NCI-H1092 (cell line): ENCODE data around the gene PDZD2.
A peak's percentile ranks its signal among the peaks of the same experiment; 100 is the strongest.
"Not testable (repeated sequence)": the region's sequence is repeated elsewhere in the genome, so short reads cannot be mapped to it uniquely, and the experiment has no call there.

Source experiments
- DNase-seq: peaks from one replicate; lab custom pipeline; 2025; lab: John Stamatoyannopoulos, UW

Gene PDZD2

DNA sequence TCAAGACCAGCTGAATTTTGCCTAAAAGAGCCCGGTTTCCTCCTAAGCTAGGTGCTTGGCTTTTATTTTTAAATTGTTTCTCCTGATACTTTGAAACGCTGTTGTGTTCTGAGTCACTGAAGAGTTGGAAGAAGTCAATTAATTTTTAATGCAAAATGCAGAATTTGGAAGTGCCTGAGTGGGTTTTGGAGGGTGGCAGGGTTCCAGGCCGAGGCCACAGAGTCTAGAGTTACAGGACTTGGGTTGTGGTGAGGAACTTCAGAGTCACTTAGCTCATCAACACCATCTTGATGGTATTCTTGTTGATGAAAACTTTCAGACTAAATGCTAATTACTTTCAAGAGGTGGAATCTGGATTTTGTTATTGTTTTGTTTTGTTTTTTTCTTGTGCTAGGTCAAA lies 130.6 kb downstream of the PDZD2 start:
- DNase-seq: no peak

DNA sequence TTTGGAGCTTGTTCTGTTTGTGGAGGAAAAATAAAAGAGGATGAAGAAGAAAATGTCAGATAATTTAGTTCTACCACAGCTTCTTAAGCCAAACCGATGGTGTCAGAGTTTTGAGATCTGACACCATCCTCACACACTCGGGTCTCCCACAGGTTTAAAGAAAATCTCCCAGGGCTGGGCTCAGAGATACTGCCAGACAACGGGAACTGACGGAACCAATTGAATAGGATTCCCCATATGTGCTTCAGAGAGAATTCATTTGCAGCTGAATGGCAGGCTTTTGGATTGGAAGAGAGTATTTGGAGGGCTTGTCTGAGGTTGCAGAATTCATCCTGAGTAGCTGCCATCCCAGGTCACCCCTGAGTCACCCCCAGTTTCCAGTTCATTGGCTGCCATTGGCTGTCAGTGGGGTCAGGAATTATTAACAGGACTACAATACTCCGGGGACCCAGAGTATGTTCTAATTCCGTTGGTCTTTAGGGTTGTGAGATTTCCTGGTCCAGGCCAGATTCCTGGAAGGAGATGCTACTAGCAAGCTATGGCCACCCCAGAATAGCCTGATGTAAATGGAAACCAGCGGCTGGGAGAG lies 131.3 kb downstream of the PDZD2 start:
- no peak for DNase-seq

DNA sequence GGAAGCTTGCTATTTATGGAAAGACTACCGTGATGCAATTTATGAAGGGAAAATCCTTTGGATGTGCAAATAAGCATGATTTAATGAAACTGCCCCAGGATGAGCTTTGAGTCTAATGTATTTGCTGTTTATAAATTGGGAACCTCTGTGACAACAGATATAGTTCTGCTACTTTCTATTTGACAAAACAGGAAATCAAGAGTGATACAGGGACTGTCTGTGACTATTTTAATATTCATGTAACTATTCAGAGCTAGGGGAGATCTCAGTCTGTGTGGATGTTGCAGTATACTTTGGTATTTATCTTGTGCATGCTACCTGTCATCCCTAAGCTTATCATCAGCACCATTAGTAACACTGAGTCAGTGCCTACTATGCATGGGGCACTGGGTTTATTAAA lies 132.1 kb downstream of the PDZD2 start:
- no peak for DNase-seq

DNA sequence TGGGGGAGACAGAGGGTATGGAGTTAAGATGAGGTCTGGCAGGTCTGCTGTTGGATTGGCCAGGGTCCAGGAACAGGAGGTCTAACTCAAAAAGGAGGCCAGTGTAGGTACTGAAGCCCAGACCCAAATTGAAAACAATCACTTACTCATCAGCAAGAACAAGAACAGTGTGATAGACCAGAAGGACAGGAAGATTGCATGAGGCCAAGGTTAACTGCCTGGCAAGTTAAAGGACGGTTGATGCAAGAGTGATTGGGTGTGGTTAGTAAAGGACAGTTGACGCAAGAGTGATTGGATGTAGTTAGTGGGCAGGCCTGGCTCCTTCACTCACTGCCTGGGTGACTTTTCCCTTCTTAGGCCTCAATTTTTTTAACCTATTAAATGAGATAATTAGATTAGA lies 132.6 kb downstream of the PDZD2 start:
- no peak for DNase-seq

DNA sequence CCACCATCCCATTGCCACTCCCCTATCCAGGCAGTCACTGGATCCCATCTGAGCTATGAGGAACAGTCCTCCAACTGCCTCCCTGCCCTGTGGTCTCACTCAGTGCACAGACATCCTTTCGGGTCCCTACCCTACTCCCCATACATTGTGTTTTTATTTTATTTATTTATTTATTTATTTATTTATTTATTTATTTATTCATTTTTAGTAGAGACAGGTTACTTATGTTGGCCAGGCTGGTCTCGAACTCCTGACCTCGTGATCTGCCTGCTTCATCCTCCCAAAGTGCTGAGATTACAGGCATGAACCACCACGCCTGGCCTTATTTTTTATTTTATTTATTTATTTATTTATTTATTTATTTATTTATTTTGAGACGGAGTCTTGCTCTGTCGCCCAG lies 137.4 kb downstream of the PDZD2 start:
- DNase-seq: not testable (repeated sequence)

DNA sequence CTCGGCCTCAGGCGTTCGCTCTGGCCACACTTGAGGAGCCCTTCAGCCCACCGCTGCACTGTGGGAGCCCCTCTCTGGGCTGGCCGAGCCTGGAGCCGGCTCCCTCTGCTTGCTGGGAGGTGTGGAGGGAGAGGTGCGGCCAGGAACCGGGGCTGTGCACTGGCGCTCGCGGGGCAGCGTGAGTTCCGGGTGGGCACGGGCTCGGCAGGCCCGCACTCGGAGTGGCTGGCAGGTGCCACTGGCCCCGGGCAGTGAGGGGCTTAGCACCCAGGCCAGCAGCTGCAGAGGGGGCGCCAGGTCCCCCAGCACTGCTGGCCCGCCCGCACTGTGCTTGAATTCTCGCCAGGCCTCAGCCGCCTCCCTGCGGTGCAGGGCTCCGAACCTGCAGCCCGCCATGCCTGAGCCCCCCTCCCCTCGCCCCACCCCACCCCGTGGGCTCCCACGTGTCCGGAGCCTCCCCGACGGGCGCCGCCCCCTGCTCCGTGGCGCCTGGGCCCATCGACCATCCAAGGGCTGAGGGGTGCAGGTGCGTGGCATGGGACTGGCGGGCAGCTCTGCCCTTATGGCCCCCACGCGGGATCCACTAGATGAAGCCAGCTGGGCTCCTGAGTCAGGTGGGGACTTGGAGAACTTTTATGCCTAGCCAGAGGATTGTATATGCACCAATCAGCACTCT lies 138.2 kb downstream of the PDZD2 start:
- DNase-seq: no peak

DNA sequence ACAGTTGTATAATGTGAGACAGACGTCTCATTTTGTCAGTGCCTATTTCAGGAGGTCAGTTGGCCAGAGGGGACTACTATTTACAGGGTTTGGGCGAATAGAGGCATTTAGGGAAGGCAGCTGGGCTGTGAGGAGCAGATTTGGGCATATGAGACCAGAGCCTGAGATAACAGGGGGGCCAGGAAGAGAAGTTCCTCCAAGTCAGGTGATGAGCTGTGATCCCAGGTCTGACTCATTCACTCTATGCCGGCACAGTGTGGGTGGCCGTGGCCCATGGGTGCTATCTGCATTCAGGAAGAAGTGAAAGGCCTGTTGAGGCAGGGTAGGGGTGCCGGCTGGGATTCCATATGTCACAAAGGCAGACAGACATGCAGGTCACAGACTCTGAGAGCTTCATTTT lies 142.8 kb downstream of the PDZD2 start:
- no peak for DNase-seq

DNA sequence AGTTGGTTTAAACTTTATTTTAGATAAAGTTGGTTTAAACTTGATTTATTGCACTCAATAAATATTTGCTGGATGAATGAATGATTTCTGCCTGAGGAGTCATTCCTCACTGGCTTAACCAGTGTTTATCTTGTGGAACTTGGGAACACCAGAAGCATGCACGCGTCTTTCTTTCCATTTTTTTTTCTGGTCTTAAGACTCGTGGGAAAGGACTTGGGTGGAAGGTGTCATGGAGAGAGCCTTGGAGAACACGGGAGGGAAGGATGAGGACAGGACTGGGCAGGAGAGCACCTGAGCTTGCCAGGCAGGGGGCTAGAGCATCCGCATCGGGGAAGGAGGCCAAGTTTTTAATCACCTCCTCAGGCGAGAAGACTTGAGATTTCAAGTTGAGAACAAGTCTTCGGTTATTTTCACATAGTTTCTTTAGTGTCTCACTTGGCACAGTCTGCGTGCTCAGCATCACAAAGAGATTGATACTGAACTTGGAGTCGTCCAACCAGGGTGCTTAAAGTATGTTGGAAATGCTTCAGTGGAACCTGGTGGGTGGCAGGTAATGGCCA lies 144.2 kb downstream of the PDZD2 start:
- DNase-seq: no peak

DNA sequence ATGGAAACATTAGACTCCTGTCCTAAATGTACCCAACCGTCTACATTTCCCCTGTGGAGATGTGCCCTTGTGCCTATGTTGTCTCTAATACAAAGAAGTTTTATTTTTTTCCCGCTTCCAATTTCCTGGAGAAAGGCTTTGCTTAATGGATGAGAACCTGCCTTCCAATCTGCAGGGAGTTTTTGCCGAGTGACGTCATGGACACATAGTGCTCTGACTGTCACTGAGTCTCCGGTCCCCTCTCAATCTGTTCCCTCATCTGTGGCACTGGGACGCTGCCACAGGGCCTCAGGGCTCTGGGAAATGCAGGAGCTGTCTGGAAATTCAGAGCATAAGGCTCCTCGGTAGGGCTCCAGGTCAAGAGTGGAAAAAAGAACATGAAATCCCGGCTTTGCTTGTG lies 144.8 kb downstream of the PDZD2 start:
- DNase-seq: no peak

DNA sequence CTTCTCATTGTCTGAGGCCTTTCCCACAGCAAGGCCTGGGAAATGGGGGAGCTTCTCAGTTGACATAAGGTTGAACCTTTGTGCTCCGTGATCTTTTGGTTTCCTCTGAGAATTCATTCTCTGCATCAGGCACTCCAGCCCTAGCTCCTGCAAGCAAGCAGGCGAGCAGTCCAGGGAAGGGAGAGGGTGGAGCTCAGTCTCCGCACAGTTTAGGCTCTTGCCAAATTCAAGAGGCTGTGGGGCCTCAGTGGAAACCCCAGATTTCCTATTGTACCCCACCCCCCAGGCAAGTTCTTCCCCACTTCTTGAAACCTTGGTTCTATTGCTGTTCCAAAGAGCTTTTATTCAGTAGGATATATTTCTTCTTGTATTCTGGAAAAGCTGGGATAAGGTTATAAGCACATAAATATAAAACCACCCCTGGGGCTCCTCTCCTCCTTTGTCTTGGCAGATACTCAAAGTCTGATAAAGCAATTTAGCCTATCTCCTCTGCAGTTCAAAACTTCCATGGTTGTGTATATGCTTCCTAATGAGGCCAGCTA lies 147.2 kb downstream of the PDZD2 start:
- no peak for DNase-seq

DNA sequence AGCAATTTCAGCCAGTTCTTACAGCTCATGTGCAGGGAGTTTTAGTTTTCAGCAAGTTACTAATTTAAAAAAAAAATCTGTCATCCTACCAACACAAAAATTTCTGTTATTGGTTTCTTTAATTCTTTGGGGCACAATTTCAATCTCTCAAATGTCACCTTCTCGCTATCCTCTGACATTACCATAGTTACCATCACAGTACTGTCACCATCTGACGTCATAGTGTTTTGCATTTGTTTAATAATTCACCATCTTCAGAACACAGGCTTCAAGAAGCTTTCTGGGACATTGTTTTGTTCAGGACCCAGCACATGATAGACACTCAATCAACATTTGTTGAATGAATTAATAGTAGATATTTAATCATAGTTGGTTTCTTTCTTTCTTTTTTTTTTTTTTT lies 155.1 kb downstream of the PDZD2 start:
- DNase-seq: no peak

DNA sequence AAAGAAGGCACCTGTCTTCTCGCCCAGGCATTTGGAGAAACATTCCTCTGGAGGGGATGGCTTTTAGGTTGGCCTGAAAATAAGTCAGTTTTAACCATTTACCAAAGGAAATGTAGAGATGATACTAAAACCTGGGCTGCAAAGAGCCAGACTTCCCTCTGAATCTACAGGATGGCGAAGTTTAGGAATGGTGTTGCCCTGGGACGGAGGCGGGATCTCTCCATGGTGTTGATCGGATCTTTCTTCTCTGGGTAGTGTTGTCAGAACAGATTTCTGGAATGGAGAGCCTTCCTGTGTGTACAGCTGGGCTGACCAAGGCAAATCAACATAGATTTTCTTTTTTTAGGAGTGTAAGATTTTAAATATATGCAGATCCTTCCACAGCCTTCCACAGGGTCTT lies 159.2 kb downstream of the PDZD2 start:
- DNase-seq: no peak

DNA sequence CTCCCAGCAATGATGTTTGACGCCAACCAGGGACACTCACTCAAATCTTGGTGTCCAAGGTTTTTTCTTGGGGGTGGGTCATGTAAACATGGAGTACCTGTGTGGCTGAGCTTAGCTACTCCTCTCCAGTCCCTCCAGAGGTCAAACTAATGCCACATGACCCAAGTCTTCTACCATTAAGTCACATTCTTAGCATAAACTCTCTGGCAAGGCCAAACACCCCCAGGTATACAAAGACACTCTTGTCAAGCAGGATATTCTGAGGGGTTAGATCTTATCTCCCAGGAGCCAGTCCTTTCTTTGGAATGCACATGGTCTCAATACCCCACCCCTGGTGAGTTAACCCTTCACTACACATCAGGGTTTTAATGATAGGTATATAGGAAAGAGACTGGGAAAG lies 161.4 kb downstream of the PDZD2 start:
- no peak for DNase-seq

DNA sequence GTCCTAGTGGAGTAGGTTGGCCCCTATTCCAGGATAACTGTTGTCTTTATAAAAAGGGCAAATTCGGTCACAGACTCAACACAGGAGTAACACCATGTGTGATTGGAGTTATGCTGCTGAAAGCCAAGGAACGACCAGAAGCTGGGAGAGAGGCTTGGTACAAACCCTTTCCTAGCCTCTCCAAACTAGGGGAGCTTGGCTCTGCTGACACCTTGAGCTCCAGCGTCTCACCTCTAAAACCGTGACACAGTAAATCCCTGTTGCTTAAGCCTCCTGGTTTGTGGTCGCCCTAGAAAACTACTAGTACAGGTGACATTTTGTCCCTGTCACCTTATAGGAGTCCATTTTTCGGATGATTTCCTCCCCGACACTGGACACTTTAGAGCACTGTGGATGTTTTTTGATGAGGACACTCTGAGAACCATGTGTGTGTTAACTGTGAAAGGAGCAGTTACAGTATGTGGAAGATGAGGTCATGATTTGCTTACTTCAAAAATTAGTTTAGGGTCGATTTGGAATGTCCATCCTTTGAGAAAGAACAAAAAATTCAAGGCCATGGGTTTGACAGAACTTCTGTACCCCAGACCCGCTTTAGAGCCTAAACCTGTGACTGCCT lies 167.0 kb downstream of the PDZD2 start:
- DNase-seq: no peak

DNA sequence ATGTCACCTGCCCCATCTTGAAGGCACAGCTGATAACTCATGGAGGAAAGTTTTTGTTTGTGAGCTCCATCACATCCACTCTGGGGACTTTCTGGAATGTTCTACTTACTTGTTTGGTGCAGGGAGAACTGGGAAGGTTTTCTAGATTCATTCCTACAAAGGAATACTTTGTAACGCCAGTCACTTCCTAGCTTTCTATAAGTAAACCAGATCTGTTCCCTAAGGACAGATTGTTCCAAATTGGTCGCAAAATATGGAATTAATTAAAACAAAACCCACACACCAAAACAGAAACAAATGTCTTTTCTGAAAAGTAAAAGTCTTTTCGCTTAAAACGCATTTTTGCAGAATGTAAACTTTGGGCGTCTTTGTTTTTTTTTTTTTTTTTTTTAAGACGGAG lies 167.6 kb downstream of the PDZD2 start:
- DNase-seq: no peak

DNA sequence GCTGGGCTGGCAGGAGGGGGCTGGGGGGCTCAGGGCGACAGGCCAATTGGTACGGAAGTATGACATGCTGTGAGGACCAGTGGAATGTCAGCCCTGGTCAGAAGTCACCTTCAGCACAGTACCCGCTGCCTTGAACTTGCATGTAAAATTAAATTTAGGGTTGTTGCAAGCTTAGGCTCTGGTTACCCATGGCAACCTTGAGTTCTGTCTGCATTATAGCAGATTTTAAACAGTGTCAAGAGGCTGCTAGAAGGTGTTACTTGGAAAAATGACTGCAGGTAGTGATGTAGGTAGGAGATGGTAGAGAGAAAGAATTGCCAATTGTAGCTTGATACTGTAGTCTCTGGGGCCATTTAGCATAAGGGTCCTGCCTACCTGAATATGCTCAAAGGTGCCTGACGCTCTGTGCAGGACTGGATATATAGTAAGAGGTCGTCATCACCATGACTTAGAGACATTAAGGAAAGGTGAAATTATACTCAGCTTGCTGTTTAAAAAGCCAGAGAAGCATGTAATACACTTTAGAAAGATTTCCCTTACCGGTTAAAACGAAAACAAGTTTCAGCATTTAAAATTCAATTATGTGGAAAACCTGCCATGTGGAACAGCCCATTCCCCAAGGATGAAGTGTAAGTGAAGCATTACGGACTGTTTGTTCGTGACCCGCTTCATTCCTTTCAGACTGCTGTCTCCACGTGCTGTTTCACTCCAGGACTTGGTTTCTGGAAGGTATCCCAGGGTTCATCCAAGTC lies 169.0 kb downstream of the PDZD2 start:
- DNase-seq: no peak

DNA sequence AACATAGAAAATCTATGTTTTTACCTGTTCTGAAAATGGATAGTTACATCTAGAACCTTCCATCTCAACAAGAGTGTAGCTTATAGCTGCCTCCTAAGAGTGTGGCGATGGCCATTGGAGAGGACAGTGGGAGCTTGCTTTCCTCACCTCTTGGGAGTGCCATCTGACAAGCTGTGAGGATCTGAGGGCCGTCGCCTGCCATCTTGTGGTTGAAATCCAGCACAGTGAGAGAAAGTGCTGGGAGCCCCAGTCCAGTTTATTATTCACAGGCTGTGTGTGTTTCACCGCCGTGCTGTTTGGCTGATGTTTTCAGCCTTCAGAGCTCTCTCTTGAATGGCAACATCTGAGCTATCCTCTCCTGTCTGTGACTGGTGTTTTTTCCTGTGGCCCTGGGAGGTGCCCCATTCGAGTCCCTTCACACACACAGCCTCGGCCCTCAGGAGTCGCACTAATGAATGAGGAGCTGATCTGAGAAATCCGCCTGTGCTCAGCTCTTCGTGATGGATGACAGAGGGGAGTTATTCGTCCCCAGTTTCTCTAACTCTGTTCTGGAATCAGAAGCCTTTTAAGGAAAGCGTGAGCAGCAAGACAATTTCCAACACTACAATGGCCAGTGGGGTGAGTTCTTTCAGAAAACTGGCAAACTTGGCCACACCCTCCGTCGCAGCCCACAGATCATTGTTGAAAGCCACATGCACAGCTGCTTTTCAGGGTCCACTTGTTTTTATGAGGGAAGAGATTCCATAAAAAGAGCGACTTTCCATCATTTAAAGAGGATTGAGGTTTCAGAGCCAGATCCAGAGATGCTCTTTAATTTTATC lies 170.3 kb downstream of the PDZD2 start:
- peak; percentile 37 for DNase-seq

DNA sequence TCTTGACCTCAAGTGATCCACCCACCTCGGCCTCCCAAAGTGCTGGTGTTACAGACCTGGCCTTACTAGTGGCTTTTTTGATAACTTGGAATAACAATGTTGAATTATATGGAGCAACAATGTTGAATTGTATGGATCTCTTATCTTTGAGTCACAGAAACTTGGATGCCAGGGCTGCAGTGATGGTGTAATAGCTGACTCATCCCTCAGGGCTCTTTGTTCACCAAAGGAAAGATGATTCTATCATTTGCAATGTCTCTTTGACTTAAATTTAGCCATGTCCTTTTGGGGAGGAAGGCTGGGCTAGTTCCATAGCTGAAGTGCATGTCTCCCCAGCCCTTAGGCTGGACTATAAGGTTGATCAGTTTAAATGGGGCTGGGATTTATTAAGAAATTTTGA lies 172.3 kb downstream of the PDZD2 start:
- DNase-seq: no peak

DNA sequence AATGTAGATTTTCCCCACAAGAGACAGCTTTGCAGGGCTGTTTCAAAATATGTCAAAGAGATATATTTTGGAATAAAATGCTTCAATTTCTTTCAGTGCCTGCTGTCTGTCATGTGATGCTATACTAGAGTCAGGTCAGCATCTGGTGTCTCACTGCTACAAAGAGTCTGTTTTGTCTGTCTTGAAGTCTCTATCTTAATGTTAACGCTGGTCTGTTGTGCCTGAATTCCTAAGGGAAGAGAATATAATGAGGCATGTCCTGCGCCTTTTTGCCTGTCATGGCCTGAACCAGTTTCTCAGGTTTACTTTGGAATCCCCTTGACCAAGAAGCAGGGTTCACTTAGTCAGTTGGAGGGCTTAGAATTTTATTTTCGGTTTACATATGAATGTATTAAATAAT lies 176.4 kb downstream of the PDZD2 start:
- no peak for DNase-seq

DNA sequence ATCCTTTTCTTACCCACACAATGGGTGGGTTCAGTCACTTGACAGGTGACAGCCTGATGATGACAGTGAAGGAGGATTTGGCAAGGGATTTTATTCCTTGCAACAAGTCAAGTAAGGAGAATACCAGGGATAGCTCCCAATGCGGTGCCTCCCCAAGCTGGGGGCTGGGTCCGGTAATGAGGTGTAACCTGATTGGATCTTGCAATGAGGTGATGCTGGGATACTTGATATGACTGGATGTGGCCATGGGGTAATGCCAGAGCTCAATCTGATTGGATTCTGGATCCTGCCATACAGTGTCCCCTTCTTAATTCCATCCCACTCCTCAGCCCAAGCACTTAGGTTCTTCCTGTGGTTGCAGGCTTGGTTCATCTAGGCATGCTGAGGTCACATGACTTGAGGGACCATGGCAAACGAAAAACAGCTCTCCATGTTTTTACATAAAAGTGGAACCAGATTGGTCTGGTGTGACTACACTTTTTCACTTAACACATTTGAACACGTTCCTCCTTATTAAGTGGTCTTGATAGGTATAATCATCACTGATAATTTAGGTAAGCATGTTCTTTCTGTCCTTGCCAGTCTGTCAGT lies 181.1 kb downstream of the PDZD2 start:
- no peak for DNase-seq

DNA sequence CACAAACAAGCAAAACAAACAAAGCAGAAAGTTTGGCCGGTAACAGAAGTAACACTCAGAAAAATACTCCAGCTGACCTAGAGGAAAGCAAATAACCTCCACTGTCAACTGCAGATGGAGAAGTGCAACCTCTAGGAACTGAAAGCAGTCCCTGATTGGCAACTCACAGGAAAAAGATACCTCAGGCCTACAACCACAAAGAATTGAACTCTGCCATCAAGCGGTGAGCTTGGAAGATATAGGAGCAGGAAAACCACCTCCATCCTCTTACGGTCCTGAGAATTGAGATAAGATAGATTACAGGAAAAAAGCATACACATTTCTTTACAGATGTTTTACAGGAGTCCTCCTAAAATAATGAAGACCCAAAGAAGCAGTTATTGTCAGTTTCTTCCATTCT lies 184.5 kb downstream of the PDZD2 start:
- DNase-seq: no peak
